Stimulated activated CD4-positive, alpha-beta T cell treated with anti-CD3 and anti-CD28 coated beads, Interleukin-4, amount 100 ng/mL, for 4 hours (primary cell): ENCODE measurements around the gene IL4R.
"Not testable (repeated sequence)": the region's sequence is repeated elsewhere in the genome, so short reads cannot be mapped to it uniquely, and the experiment has no call there.

Experiments used
- DNase-seq, 2 experiments: peaks; one replicate each; pipeline ENCODE4 v3.0.0-alpha.2; 2020

IL4R gene

DNA sequence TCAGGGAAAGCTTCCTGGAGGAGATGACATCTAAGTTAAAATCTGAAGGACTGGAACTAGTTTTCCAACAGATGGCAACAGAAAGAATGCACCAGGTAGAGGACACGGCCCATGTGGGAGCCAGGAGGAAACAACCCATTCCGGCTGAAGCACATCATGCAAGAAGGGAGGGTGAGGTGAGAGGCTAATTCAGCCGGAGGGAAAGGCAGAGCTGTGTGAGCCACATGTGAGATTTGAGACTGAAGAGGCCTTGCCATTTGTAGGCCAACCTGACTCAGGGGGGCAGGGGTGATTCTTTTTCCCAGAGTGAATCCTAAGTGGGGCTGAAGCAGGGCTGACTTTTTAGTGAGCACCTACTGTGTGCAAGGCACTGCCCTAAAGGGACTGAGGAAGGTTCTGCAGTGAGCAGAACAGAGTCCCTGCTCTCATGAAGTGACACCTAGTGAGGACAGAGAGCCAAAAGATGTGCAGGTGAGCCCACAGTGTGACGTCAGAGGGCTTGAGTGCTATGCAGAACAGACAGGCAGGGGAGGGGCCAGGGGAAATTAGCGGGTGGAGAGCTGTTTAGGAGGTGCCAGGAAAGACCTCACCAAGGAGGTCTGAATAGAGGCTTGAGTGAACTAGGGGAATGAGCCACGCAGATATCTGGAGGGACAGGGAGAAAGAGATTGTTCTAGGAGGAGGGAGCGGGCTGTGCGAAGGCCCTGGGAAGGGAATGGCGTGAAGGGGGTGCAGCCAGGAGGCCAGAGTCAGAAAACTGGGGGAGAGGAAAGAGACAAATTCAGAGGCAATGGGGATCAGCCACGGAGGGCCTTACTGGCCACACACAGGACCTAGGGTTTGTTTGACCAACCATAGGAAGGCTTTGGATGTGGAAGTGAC, 68.4 kb downstream of the IL4R start:
- no peak for DNase-seq

DNA sequence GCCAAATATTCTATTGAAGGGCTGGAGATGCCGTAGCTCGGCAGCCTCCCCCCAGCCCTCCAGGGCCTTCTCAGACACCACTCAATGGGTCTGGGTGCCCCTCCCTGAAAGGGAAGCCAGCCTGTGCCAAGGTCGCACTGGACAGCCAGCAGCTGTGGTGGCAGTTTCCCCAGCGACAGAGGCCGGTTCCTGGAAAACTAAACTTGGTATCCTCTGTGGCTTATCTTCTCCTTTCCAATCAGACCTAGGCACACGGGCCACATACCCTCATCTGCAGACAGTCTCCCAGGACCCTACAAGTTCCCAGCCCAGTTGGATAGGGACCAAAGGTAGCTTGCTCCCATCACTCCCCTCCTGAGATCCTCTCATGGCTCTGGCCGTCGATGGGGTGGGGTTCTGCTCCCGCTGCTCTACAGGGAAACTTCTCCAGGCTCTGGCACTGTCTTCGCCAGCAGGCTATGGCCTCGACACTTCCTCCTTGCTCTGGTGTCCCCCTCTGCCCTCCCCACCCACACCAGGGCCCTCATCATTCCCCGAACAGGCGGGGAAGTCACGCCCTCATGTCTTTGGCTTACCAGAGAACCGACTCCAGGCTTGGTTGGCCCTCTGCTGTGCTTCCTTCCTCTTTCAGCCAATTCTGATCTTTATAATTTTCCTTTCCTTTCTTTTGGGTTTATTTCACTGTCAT, 69.9 kb downstream of the IL4R start:
- no peak for DNase-seq

DNA sequence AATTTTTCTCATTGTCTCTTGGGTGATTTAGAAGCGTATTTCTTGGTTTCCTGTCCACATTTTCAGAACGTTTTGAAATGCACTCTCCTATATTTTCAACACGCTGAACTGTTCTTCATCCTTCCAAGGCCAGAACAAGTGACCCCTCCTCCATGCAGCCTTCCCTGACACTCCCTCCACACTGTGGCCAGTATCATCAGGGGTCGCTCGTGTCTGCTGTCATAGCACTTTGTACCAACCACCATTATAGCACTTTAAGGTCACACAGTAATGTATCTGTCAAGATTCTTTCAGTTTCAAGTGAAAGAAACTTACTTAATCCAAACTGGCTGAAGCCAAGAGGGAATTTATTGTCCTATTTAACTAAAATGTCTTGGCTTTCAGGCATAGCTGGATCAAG, 70.7 kb downstream of the IL4R start:
- no peak for DNase-seq

DNA sequence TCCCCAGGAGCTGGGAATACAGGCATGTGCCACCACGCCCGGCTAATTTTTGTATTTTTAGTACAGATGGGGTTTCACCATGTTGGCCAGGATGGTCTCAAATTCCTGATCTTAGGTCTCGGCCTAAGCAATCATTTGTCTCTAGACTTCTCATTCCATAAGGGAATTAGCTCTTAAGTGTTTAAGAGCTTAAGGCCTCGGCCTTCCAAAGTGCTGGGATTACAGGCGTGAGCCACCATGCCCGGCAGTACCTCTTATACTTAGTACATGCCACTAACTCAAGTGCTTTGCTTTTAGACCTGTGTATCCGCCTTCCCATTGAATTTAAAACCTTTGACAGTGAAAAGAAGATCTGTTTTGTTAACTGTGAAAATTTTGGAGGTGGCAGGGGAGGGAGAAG, 71.6 kb downstream of the IL4R start:
- DNase-seq: no peak

DNA sequence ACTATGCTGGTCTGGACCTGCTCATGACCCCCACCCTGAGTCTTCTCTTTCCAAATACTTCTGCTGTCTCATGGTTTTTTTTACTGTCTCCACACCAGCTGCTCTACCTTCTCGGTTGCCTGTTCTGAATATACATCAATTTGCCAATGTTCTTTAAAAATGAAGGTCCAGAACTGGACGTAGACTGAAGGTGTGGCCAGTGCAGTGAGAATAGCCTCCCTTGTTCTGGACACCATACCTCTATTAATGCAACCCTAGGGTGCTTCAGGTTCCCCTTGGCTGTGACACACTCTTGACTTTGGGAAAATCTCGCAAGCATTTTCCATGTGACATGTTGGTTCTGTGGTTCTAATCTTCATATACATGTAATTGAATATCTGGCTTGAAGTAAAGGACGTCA, 72.9 kb downstream of the IL4R start:
- DNase-seq: no peak

DNA sequence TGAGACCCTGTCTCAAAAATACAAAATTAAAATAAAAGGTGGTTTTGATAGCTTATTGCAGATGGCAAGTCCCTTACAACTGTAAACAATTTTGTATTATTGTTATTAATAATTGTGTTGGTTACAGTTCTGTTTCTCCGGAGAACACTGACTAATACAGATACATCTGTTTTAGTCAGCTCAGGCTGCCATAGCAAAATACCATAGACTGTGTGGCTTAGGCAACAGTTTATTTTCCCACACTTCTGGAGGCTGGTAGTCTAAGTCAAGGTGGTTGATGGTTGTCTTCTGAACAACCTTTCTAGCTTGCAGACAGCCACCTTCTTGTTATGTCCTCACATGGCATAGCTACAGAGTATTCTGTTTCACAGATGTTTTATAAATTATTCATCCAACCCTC, 74.0 kb downstream of the IL4R start:
- DNase-seq: no peak

DNA sequence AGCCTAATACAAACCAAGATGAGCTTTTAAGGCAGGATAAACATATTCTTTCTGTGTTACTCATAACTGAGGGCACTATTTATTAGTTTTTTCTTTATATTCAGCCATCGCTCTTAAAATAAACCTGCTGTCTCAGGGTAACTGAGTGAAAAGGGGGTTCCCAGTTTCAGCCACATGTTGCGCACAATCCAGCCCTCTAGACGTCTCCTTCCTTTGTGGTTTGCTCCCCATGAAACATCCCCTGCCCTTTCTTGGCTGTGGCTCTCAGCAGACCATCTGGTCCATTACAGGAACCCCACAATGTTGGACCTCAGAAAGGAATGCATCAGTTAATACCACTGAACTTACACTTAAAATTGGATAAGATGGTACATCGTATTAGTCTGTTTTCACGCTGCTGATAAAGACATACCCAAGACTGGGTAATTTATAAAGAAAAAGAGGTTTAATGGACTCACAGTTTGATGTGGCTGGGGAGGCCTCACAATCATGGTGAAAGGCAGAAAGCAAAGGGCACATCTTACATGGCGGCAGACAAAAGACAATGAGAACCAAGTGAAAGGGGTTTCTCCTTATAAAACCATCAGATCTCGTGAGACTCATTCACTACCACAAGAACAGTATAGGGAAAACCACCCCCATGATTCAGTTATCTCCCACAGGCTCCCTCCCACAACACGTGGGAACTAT, 75.6 kb downstream of the IL4R start:
- DNase-seq: no peak

DNA sequence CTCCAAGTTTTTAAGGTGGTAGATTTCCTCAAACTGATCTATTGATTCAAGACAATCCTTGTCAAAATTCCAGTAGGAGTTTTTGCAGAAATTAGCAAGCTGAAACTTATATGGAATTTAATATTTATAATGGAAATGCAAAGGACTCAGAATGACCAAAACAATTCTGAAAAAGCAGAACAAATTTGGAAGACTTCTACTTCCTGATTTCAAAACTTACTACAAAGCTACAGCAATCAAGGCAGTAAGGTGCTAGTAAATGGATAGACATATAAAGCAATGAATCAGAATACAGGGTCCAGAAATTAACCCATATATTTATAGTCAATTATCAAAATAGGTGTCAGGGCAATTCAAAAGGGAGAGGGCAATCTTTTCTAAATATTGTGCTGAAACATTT, 76.4 kb downstream of the IL4R start:
- no peak for DNase-seq

DNA sequence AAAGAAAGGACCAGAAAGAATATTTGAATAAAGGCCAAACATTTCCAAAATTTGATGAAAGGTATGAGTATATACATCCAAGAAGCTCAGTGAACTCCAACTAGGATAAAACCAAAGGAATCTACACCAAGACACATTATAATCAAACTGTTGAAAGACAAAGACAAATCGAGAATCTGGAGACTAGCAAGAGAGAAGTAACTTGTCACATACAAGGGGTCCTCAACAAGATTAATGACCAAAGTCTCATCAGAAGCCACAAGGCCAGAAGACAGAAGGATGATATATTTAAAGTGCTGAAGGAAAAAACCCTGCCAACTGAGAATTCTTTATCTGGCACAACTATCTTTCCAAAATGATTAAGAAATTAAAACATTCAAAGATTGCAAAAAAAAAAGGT, 78.9 kb downstream of the IL4R start:
- DNase-seq: no peak

DNA sequence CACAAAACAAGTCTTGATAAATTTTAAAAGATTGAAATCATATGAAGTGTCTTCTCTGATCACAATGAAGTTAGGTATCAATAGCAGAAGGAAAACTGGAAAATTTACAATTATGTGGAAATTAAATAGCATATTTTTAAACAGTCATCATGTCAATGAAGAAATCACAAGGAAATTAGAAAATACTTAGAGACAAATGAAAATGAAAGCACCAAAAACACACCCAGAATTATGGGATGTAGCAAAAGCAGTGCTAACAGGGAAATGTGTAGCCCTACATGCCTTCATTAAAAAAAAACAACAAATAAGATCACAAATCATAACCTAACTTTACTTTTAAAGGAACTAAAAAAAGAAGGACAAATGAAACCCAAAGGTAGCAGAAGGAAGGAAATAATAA, 80.7 kb downstream of the IL4R start:
- no peak for DNase-seq

DNA sequence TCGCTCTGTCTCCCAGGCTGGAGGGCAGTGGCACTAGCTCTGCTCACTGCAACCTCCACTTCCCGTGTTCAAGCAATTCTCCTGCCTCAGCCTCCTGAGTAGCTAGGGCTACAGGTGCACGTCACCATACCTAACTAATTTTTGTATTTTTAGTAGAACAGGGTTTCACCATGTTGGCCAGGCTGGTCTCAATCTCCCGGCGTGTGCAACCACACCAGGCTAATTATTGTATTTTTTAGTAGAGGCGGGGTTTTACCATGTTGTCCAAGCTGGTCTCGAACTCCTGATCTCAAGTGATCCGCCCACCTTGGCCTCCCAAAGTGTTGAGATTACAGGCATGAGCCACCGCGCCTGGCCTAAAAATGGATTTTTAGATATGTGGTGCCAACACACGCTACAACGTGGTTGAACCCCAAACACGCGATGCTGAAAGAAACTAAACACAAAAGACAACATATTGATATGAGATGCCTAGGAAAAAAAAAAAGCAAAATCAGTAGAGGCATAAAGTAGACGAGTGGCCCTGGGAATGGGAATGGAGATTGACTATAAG, 84.6 kb downstream of the IL4R start:
- DNase-seq: not testable (repeated sequence)

DNA sequence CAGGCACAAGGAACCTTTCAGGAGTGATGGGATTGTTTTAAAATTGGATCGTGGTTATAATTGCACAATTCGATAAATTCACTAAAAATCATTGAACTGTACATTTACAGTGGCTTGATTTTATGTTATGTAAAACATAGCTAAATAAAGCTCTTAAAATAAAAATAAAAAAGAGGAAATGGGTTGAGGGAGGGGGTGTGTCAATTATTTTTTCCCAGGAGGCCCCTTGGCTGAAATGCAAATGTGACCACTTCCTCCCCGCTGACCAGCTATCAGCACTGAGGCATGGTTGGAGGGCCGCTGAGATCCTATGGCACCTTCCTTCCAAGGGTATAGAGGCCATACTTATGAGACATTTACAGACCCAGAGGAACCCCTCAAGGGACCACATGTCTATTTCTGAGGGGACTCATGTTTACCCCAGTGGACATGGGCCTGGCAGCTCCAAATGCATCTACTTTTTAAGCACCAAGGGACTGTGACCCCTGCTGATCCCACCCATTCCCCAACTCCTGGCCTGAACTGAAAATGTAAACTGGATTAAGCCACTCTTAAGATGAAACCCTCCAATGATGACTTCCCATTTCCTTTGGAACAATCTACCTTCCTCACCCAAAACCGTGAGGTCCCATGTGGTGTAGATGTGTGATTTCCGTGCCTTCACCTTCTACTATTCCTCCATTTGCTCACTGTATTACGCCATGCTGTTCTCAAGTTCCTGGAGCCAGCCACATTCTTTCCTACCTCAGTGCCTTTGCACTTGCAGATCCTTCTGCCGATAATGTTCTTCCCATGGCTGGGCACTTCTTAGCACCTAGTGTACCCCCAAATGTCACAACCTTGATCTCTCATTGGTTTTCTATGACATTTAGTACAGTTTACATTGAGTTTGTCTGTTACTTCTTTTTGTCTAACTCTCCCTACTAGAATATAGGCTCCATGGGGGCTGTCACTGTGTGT, 85.4 kb downstream of the IL4R start:
- DNase-seq: no peak

DNA sequence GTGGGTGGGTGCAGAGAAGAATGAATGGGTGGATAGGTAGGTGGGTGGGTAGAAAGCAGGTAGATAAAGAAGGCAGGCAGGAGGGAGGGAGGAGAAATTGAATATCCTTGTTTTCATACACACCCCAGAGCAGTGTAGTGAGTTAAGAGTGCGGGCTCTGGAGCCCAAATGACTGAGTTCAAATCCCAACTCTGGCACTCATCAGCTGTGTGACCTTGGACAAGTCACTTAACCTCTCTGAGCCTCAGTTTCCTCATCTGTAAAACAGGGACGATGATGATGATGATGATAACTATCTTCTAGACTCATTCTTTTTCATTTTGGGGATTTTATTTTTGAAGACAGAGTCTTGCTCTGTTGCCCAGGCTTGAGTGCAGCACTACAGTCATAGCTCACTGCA, 86.2 kb downstream of the IL4R start:
- DNase-seq: no peak

DNA sequence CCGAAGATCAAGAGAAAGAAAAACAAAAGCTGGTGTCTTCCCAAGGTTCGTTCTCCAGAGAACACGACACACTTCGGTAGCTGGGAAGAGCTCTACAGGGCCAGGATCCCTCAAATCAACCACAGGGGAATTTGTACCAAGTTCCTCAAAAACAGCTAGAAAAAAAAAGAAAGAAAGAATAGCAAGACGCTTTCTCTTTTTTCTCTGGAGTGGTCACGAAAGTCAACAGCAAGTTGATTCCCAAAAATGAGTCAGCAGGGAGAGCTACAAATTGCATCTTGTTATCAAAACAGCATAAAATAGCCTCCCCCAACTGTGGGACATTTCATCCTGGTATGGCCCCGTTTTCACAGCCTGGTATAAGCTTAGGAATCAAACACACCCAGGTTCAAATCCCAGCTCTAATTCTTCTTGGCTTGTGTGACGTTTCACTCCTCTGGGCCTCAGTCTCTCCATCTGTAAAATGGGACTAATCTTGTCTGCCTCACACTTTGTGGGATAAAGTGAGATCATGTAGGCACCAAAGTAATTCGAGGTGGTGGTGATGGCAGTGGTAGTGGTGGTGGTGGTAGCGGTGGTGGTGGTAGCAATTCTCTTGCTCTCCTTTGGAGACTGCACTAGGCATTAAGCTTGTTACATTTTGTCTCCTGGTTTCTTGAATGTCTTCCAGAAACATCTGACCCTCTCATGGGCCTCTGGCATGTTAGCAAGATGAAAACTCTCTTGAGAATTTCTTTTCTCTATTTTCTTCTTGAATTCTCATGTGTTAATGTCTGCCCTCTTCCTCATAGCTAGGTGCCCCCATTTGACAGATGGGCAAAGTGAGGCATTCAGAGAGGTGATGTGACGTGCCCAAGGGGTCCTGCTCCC, 87.2 kb downstream of the IL4R start:
- no peak for DNase-seq

DNA sequence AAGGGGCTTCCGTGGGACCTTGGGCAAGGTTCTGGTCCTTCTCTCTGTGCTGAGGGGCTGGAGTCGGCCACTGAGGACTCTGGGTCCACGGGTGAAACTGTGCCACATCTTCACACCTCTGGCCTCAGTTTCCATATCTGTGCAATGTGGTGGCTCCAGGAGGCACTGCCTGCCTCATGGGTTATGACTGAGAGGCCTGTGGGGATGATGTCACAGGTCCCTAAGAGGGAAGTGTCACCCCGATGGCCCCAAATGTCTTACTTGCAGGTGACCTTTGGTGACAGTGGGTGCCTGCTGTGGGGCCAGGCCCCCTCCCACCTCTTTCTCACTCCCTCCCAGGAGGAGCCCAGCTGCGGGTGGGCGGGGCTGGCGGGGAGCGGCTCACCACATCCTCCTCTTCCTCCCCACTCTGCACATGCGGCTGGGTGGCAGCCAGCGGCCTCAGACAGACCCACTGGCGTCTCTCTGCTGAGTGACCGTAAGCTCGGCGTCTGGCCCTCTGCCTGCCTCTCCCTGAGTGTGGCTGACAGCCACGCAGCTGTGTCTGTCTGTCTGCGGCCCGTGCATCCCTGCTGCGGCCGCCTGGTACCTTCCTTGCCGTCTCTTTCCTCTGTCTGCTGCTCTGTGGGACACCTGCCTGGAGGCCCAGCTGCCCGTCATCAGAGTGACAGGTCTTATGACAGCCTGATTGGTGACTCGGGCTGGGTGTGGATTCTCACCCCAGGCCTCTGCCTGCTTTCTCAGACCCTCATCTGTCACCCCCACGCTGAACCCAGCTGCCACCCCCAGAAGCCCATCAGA, 88.2 kb downstream of the IL4R start, which contains the start of gene IL21R:
IL21R (plus strand) TSS at position 407 of the 801 bp plus-strand sequence. CDS start 27,898 bp downstream, outside the sequence.
- DNase-seq: peak; percentile 77 to 90

DNA sequence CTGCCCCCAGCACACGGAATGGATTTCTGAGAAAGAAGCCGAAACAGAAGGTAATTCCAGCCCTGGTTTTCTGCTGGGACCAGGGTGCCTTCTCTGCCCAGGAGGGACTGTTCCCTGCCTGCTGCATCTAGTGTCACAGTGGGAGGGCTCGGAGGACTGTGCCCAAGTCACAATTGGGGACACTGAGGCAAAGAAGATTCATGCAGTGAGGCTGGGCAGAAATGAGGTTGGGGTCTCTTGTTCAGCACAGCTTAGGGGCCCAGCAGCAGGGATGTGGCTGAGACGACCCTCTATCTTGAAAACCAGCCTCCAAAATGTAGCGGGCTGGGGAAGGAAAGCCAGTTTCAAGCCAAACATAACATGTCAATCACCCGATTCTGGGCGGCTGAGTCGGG, 88.8 kb downstream of the IL4R start:
- DNase-seq: no peak

DNA sequence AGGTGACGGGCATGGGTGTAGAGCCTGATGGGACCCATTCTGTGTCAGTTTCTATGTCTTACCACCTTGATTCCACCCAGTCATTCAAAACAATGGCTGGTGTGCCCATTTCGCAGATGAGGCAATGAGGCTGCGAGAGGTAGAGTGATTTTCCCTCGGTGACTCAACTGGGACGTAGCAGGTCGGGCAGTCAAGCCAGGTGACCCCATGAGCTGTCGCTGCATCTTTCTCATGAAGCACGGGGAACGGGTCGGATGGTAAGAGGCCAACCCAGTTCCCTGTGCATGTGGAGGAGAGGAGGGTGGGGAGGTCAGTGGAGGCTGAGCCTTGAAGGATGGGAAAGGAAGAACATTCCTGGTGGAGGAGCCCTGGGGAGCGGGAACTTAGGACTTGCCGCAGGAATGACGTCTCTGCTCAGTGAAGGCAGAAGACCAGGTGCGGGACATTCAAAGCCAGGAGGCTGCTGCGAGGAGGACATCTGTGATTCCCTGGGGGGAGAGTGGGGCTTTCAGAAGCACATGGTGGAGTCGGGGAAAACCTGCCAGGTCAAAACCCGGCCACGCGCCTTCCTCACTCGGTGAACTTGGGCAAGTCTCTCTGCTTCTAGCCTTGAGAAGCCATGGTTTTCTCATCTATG, 89.3 kb downstream of the IL4R start:
- DNase-seq: peak; percentile 44 to 49

DNA sequence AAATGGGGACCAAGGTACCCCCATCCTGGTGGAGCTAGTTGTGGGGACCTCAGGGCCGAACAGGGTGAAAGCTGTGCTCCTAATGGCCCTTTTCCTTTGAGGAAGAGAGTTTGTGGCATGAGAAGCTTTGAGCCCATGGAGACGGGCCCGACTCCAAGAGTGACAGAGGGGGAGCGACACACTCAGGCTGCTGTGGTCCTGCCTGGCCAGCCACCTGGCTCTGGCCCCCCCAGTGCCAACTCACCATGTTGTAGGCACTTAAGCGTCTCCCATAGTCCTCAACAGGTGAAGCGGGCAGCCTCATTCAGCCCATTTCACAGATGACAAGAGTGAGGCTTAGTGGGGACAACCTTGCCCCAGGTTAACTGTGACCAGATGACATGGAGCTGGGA, 89.8 kb downstream of the IL4R start:
- DNase-seq: peak in 1 of 2 experiments; percentile 19

DNA sequence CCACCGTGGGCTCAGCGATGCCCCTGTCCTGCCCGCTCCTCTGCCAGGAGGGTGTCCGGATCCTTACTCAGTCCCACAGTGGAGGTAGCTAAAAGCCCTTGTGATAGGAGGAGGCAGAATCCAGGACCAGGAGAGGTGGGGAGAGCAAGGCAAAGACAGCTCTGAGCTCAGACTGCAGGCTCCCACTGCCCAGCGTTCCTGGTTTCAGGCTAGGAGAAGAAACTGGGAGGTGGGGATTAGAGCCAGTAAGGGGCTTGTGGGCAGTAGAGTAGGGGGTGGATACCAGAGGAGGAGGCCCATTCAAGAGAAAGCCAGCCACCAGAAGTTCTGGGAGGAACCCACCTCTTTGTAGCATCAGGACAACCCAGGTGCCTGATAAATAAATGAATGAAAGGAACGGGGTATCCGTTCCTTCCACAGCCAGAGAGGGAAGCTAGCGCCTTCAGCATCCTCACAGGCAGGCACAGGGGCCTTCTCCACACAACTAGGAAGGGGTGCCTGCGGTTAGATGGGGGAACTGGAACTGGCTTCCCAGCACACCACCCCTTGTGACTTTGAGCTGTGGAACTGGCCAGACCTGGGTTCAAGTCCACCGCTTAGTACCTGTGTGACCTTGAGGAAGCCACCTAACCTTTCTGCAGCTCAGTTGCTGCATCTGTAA, 90.5 kb downstream of the IL4R start:
- DNase-seq: peak in 1 of 2 experiments; percentile 28
